Uterus (tissue), 2 donors: ENCODE measurements around the gene C9orf152.

Experiments used
- CTCF ChIP-seq, 4 experiments: fragments of 200-600 bp in 2 of 4; fragments of 450-650 bp in 2 of 4; sonication (generic) in 2 of 4; IDR thresholded peaks; one replicate each; pipeline ENCODE4 v1.5.1; 2016 to 2019; ENCODE audit warnings: antibody characterized with exemption in 4 of 4, mild to moderate bottlenecking in 2 of 4, moderate library complexity in 1 of 4
- POLR2A ChIP-seq, 2 donors: fragments of 450-650 bp; IDR thresholded peaks; one replicate each; pipeline ENCODE4 v1.6.1; 2016; ENCODE audit warnings: antibody characterized with exemption in 2 of 2, mild to moderate bottlenecking in 1 of 2, moderate library complexity in 1 of 2

- TF ChIP-seq CTCF (IDR thresholded peaks at IDR 0.05) (no peak), POLR2A (IDR thresholded peaks at IDR 0.05) (no peak)
Measured at GRCh38 chr9:110246214-110246613, 38.3 kb upstream of the C9orf152 start.
